Skeletal muscle satellite cell (primary cell): ENCODE measurements around the gene DNM2.
A peak's percentile ranks its signal among the peaks of the same experiment; 100 is the strongest.

Experiments used
- H3K27me3 ChIP-seq: 2 replicates; pipeline ENCODE4 v1.7.0; 2013; ENCODE audit warnings: low read length; ENCODE audit not compliant: control insufficient read depth, insufficient read depth
- H3K36me3 ChIP-seq: 2 replicates; pipeline ENCODE4 v1.7.0; 2013; ENCODE audit warnings: mild to moderate bottlenecking, control low read depth, low read length; ENCODE audit not compliant: insufficient read depth
- H3K4me1 ChIP-seq: 2 replicates; pipeline ENCODE4 v1.7.0; 2013; ENCODE audit warnings: low read length; ENCODE audit not compliant: control insufficient read depth, insufficient read depth
- H3K4me2 ChIP-seq: 2 replicates; pipeline ENCODE4 v1.7.0; 2013; ENCODE audit warnings: mild to moderate bottlenecking, low read length
- H3K4me3 ChIP-seq: 2 replicates; pipeline ENCODE4 v1.7.0; 2013; ENCODE audit warnings: low read length
- H3K9ac ChIP-seq: 2 replicates; pipeline ENCODE4 v1.7.0; 2013; ENCODE audit warnings: mild to moderate bottlenecking, low read depth, low read length, moderate library complexity
- H3K9me3 ChIP-seq: replicated peaks from 2 replicates; pipeline ENCODE4 v1.7.0; 2013; ENCODE audit warnings: mild to moderate bottlenecking, control low read depth, low read length

The DNM2 gene

GRCh38 chr19:10682397-10683063, 35.3 kb upstream of the DNM2 start:
- no peak overlapping the region for H3K4me2 ChIP-seq
- no peak overlapping the region for H3K4me3 ChIP-seq
- H3K4me1 ChIP-seq, result peaks cover 11% of the 10 kb centered on the region
- H3K9ac ChIP-seq, result no peak overlapping the region
- no peaks in the 10 kb centered on the region for H3K27me3 ChIP-seq
- no peaks in the 10 kb centered on the region for H3K9me3 ChIP-seq
- peaks cover 87% of the 10 kb centered on the region for H3K36me3 ChIP-seq

- H3K9ac ChIP-seq, result no peak overlapping the region
- no peak overlapping the region for H3K4me3 ChIP-seq
- H3K4me2 ChIP-seq, result no peak overlapping the region
- peaks cover 11% of the 10 kb centered on the region for H3K4me1 ChIP-seq
- H3K27me3 ChIP-seq, result no peaks in the 10 kb centered on the region
- peaks cover 87% of the 10 kb centered on the region for H3K36me3 ChIP-seq
- no peaks in the 10 kb centered on the region for H3K9me3 ChIP-seq
Measured at GRCh38 chr19:10683064-10683426, 34.8 kb upstream of the DNM2 start.

GRCh38 chr19:10683582-10683981, 34.3 kb upstream of the DNM2 start:
- H3K9me3 ChIP-seq, result no peaks in the 10 kb centered on the region
- H3K9ac ChIP-seq, result no peak overlapping the region
- no peaks in the 10 kb centered on the region for H3K27me3 ChIP-seq
- peaks cover 11% of the 10 kb centered on the region for H3K4me1 ChIP-seq
- H3K36me3 ChIP-seq, result peaks cover 87% of the 10 kb centered on the region
- H3K4me3 ChIP-seq, result no peak overlapping the region
- no peak overlapping the region for H3K4me2 ChIP-seq

GRCh38 chr19:10685210-10685609, 32.7 kb upstream of the DNM2 start:
- H3K9ac ChIP-seq, result no peak overlapping the region
- peaks cover 11% of the 10 kb centered on the region for H3K4me1 ChIP-seq
- H3K4me3 ChIP-seq, result no peak overlapping the region
- no peak overlapping the region for H3K4me2 ChIP-seq
- H3K27me3 ChIP-seq, result no peaks in the 10 kb centered on the region
- peaks cover 86% of the 10 kb centered on the region for H3K36me3 ChIP-seq
- H3K9me3 ChIP-seq, result no peaks in the 10 kb centered on the region

- no peak overlapping the region for H3K4me3 ChIP-seq
- peak overlapping the region; percentile 50 for H3K9ac ChIP-seq
- H3K4me2 ChIP-seq, result peak overlapping the region; percentile 8
- H3K9me3 ChIP-seq, result no peaks in the 10 kb centered on the region
- H3K4me1 ChIP-seq, result peaks cover 11% of the 10 kb centered on the region
- peaks cover 86% of the 10 kb centered on the region for H3K36me3 ChIP-seq
- H3K27me3 ChIP-seq, result no peaks in the 10 kb centered on the region
Measured at GRCh38 chr19:10686193-10686592, 31.7 kb upstream of the DNM2 start.

GRCh38 chr19:10686661-10687517, 31.0 kb upstream of the DNM2 start:
- no peak overlapping the region for H3K4me3 ChIP-seq
- H3K27me3 ChIP-seq, result no peaks in the 10 kb centered on the region
- H3K9me3 ChIP-seq, result no peaks in the 10 kb centered on the region
- peaks cover 86% of the 10 kb centered on the region for H3K36me3 ChIP-seq
- H3K4me2 ChIP-seq, result peak overlapping the region; percentile 19
- peak overlapping the region; percentile 50 for H3K9ac ChIP-seq
- H3K4me1 ChIP-seq, result peaks cover 11% of the 10 kb centered on the region

- Histone ChIP-seq H3K4me3 (no peak overlapping the region), H3K4me1 (peaks cover 11% of the 10 kb centered on the region), H3K27me3 (no peaks in the 10 kb centered on the region), H3K4me2 (no peak overlapping the region), H3K9me3 (no peaks in the 10 kb centered on the region), H3K9ac (no peak overlapping the region), H3K36me3 (peaks cover 86% of the 10 kb centered on the region)
Measured at GRCh38 chr19:10687518-10688288, 30.2 kb upstream of the DNM2 start.

- Histone ChIP-seq H3K36me3 (peaks cover 76% of the 10 kb centered on the region), H3K4me2 (no peak overlapping the region), H3K4me1 (peaks cover 11% of the 10 kb centered on the region), H3K4me3 (no peak overlapping the region), H3K27me3 (no peaks in the 10 kb centered on the region), H3K9me3 (no peaks in the 10 kb centered on the region), H3K9ac (no peak overlapping the region)
Measured at GRCh38 chr19:10688545-10689280, 29.2 kb upstream of the DNM2 start.

GRCh38 chr19:10690341-10690781, 27.5 kb upstream of the DNM2 start:
- H3K4me2 ChIP-seq, result no peak overlapping the region
- peaks cover 59% of the 10 kb centered on the region for H3K36me3 ChIP-seq
- no peaks in the 10 kb centered on the region for H3K9me3 ChIP-seq
- no peak overlapping the region for H3K4me3 ChIP-seq
- H3K27me3 ChIP-seq, result no peaks in the 10 kb centered on the region
- H3K4me1 ChIP-seq, result peaks cover 13% of the 10 kb centered on the region
- H3K9ac ChIP-seq, result no peak overlapping the region

GRCh38 chr19:10691178-10691881, 26.5 kb upstream of the DNM2 start:
- H3K27me3 ChIP-seq, result no peaks in the 10 kb centered on the region
- peaks cover 12% of the 10 kb centered on the region for H3K4me1 ChIP-seq
- no peak overlapping the region for H3K9ac ChIP-seq
- no peak overlapping the region for H3K4me3 ChIP-seq
- H3K36me3 ChIP-seq, result peaks cover 53% of the 10 kb centered on the region
- H3K9me3 ChIP-seq, result no peaks in the 10 kb centered on the region
- H3K4me2 ChIP-seq, result no peak overlapping the region
